SK-N-SH treated with all-trans-retinoic acid at 6 μM for 48 hours (cell line): ENCODE results near the gene ACMSD.

Experiments
- ARNTL ChIP-seq: fragments of 450-650 bp; formaldehyde crosslinking; IDR thresholded peaks from 2 replicates; pipeline ENCODE4 v1.5.0; 2020; ENCODE audit warnings: low read depth, mild to moderate bottlenecking, moderate library complexity, borderline replicate concordance
- BACH2 ChIP-seq: fragments of 250-450 bp; sonication (Bioruptor Pico); IDR thresholded peaks from 2 replicates; pipeline ENCODE4 v1.9.0; 2021; ENCODE audit warnings: mild to moderate bottlenecking, borderline replicate concordance
- CREB5 ChIP-seq: fragments of 250-450 bp; sonication (Bioruptor Pico); IDR thresholded peaks from 2 replicates; pipeline ENCODE4 v1.5.1; 2020; ENCODE audit warnings: low read depth, mild to moderate bottlenecking, moderate library complexity
- CSRNP3 ChIP-seq: fragments of 250-450 bp; sonication (Bioruptor Pico); IDR thresholded peaks from 2 replicates; pipeline ENCODE4 v1.5.1; 2021; ENCODE audit warnings: mild to moderate bottlenecking, moderate library complexity
- ESRRG ChIP-seq: fragments of 250-450 bp; sonication (Bioruptor Pico); IDR thresholded peaks from 2 replicates; pipeline ENCODE4 v1.6.1; 2021; ENCODE audit warnings: mild to moderate bottlenecking
- ISL1 ChIP-seq: fragments of 250-450 bp; sonication (Bioruptor Pico); IDR thresholded peaks from 2 replicates; pipeline ENCODE4 v2.1.2; 2022; ENCODE audit warnings: mild to moderate bottlenecking, moderate library complexity
- OSR1 ChIP-seq: fragments of 250-450 bp; sonication (Bioruptor Pico); IDR thresholded peaks from 2 replicates; pipeline ENCODE4 v1.8.0; 2022; ENCODE audit warnings: moderate library complexity, mild to moderate bottlenecking, inconsistent platforms
- PPARA ChIP-seq: fragments of 250-450 bp; sonication (Bioruptor Pico); IDR thresholded peaks from 2 replicates; pipeline ENCODE4 v1.5.0; 2020; ENCODE audit warnings: mild to moderate bottlenecking, borderline replicate concordance
- RARB ChIP-seq: fragments of 250-450 bp; sonication (Bioruptor Pico); IDR thresholded peaks from 2 replicates; pipeline ENCODE4 v1.8.0; 2021; ENCODE audit warnings: mild to moderate bottlenecking, moderate library complexity
- SNAI2 ChIP-seq: fragments of 250-450 bp; sonication (Bioruptor Pico); IDR thresholded peaks from 2 replicates; pipeline ENCODE4 v1.5.0; 2020; ENCODE audit warnings: mild to moderate bottlenecking, moderate library complexity
- ZFP30 ChIP-seq: fragments of 450-650 bp; formaldehyde crosslinking; IDR thresholded peaks from 2 replicates; pipeline ENCODE4 v1.5.0; 2022; ENCODE audit warnings: mild to moderate bottlenecking, moderate library complexity
- ZNF8 ChIP-seq: fragments of 450-650 bp; formaldehyde crosslinking; IDR thresholded peaks from 2 replicates; pipeline ENCODE4 v1.5.0; 2020; ENCODE audit warnings: mild to moderate bottlenecking, moderate library complexity

- TF ChIP-seq PPARA (CRISPR knock-in tag) (no peak), OSR1 (CRISPR knock-in tag) (no peak), CREB5 (CRISPR knock-in tag) (no peak), ISL1 (CRISPR knock-in tag) (no peak), BACH2 (no peak), RARB (CRISPR knock-in tag) (no peak), CSRNP3 (CRISPR knock-in tag) (no peak), ZNF8 (CRISPR knock-in tag) (no peak), ARNTL (no peak), ZFP30 (CRISPR knock-in tag) (no peak), SNAI2 (no peak), ESRRG (CRISPR knock-in tag) (no peak)
These were observed 88.0 kb downstream of the ACMSD start for GRCh38 chr2:134926231-134926931.
